Activated CD4-positive, alpha-beta T cell treated with anti-CD3 and anti-CD28 coated beads for 36 hours (primary cell): ENCODE data around the gene LIG1. TPM values are rescaled to one million over a fixed set of nuclear protein-coding genes. Genes with fewer than 3 reads are reported as not detected.
A peak's percentile ranks its signal among the peaks of the same experiment; 100 is the strongest.

Experiments used
- ATAC-seq: fragments of 200-7000 bp; cut with Tn5 transposase; one replicate; pipeline ENCODE4 v1.10.0; 2021; ENCODE audit warnings: mild to moderate bottlenecking, moderate library complexity
- CTCF ChIA-PET: fragments of 350-600 bp; sonication (Branson Sonifier 250); formaldehyde crosslinking; loops from one replicate; lab custom pipeline; 2021; ENCODE audit warnings: antibody characterized with exemption; lab: Charles Lee
- POLR2A ChIA-PET: fragments of 350-600 bp; sonication (Branson Sonifier 250); formaldehyde crosslinking; loops from one replicate; lab custom pipeline; 2021; ENCODE audit warnings: antibody characterized with exemption, inconsistent platforms; lab: Charles Lee
- DNase-seq: peaks from one replicate; pipeline ENCODE4 v3.0.0-alpha.2; 2020
- H3K27ac Mint-ChIP-seq: one replicate; pipeline ENCODE4 v1.8.0; 2021; ENCODE audit warnings: mixed read lengths
- H3K27me3 Mint-ChIP-seq: one replicate; pipeline ENCODE4 v1.8.0; 2021; ENCODE audit warnings: mixed read lengths
- H3K36me3 Mint-ChIP-seq: one replicate; pipeline ENCODE4 v1.8.0; 2021; ENCODE audit warnings: low read depth, mixed read lengths
- H3K4me1 Mint-ChIP-seq: one replicate; pipeline ENCODE4 v1.8.0; 2021; ENCODE audit warnings: mixed read lengths
- H3K4me3 Mint-ChIP-seq: one replicate; pipeline ENCODE4 v1.8.0; 2021; ENCODE audit warnings: mild to moderate bottlenecking, moderate library complexity, mixed read lengths
- H3K9me3 Mint-ChIP-seq: one replicate; pipeline ENCODE4 v1.8.0; 2021; ENCODE audit warnings: low read depth, mixed read lengths
- intact Hi-C, 2 experiments: fragments of 100-400 bp; cut with DNase I in 1 of 2; cut with micrococcal nuclease in 1 of 2; formaldehyde crosslinking; loops; one replicate each; pipeline versions ENCODE4 v1.14.2 to v1.15.1; 2022 to 2024; cut with DNase I, micrococcal nuclease
- total RNA-seq, 2 experiments: library from RNA; stranded (reverse); gene quantifications; one replicate each; pipeline ENCODE4 v1.2.3, GENCODE V29; 2021

LIG1 gene
- 100 to 1,000 TPM; 193 to 194 TPM for total RNA-seq

DNA sequence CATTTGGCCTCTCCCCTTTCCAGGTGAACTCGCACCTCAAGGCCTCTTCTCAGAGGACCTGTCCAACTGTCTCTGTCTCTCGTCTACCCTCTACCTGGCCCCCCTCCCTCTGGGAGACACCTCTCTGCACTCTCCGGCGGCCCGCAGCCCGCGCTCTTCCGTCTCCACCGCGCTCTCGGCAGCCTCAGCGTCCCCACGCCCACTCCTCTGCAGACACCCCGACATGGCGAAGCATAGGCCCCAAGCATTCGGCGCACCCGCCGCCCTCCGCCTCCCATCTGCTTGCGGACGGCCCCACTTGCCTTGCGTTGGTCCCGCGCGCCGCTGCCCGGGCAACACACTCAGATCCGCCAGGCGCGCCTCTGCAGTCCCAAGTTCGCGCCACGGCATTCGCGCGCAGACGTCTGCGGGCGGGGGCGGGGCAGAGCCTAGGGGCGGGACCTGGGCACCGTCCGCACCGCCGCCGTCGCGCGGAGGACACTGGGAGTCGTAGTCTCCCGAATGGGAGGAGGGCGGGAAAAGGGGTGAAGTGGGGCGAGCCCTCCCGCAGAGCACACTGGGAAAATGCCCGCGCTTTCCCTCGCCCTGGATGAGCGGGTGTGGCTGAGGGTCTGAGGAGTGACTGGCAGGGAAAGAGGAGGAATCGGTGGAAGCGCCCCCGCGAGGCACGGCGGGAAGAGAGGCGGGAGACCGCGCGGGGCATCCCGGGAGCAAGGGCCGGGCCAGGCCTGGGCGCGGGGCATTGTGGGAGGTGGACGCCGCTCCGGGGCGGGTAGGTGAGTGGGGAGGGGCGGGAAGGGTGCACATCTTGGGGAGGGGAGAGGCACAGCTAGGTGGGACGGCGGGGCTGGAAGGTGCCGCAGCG lies at the start of gene LIG1, which contains the start of gene ZSWIM9:
TSS of gene LIG1 (minus strand) at position 406 of the 865 bp plus-strand sequence. CDS start 4,778 bp downstream, outside the sequence.
TSS of gene ZSWIM9 (plus strand) at position 742 of the 865 bp plus-strand sequence. CDS start 1,123 bp downstream, outside the sequence.
- Mint-ChIP-seq H3K27me3 (no peaks in the 10 kb centered on the region), H3K9me3 (no peaks in the 10 kb centered on the region), H3K36me3 (peaks cover 33% of the 10 kb centered on the region), H3K27ac (peak within 1 kb of the TSS; percentile 95), H3K4me3 (peak within 1 kb of the TSS; percentile 79), H3K4me1 (peaks cover 30% of the 10 kb centered on the region)
- CTCF ChIA-PET = interaction anchor here (0.5 kb wide), 1 partner anchor 86 kb away, joined by 3 read pairs; the partner anchor contains the start of gene CARD8
- peak; percentile 90 for ATAC-seq
- peak; percentile 96 for DNase-seq
- intact Hi-C loops = loop anchor here (1.0 to 10.0 kb wide), 18 partner anchors 33 to 915 kb away; partner anchors contain the start of genes CARD8 (in 1 of the 2), CYTH2 (in 1 of the 2), DHX34 (in 1 of the 2) and GRWD1 (in 1 of the 2)
- POLR2A ChIA-PET = interaction anchor here (0.6 to 1.4 kb wide), 4 partner anchors 34 to 559 kb away, joined by 3 to 12 read pairs (median 8); partner anchors contain the start of gene PLA2G4C

DNA sequence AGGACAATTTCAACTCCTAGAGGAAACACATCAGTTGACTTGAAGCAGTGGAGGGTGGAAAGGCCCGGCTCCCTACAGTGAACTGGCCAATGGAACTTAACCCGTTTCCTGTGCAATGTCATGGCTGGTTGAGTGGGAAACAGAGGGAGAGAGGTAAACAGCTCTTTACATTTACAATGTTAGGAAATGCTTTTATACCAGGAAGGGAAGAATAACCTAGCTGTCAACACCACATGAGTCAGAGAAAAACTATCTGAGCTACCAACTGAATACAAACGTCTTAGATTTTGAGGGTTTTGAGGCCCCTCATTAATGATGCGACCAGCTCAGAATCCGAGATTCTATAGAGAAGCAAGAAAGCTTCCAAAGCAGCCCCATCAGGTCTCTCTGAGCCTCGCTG lies 48.9 kb upstream of the LIG1 start:
- Mint-ChIP-seq H3K27ac (no peak overlapping the region), H3K9me3 (no peaks in the 10 kb centered on the region), H3K4me3 (no peak overlapping the region), H3K36me3 (peaks cover 43% of the 10 kb centered on the region), H3K4me1 (no peaks in the 10 kb centered on the region), H3K27me3 (no peaks in the 10 kb centered on the region)
- ChIA-PET POLR2A (no interaction called here), CTCF (interaction anchor here (0.7 to 0.9 kb wide), 3 partner anchors 15 to 443 kb away, joined by 3 read pairs; no protein-coding TSS in a partner anchor)
- no peak for ATAC-seq
- no peak for DNase-seq
- intact Hi-C loops = no loop called here

DNA sequence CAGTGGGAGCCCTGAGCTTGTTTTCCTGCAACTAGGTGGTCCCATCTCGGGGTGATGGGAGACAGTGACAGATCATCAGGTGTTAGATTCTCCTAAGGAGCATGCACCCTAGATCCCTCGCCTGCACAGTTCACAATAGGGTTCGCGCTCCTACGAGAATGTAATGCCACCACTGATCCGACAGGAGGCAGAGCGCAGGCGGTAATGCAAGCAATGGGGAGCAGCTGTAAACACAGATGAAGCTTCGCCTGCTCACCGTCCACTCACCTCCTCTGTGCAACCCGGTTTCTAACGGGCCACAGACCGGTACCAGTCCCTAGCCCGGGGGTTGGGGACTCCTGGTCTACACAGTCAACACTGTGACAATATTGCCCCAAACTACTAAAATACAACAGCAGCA lies 46.8 kb upstream of the LIG1 start:
- intact Hi-C loops = no loop called here
- Mint-ChIP-seq H3K27me3 (no peaks in the 10 kb centered on the region), H3K4me3 (no peak overlapping the region), H3K36me3 (peaks cover 45% of the 10 kb centered on the region), H3K4me1 (no peaks in the 10 kb centered on the region), H3K9me3 (no peaks in the 10 kb centered on the region), H3K27ac (no peak overlapping the region)
- POLR2A ChIA-PET = no interaction called here
- no peak for DNase-seq
- CTCF ChIA-PET = interaction anchor here (0.6 kb wide), 2 partner anchors 109 to 137 kb away, joined by 3 read pairs; no protein-coding TSS in a partner anchor
- no peak for ATAC-seq

DNA sequence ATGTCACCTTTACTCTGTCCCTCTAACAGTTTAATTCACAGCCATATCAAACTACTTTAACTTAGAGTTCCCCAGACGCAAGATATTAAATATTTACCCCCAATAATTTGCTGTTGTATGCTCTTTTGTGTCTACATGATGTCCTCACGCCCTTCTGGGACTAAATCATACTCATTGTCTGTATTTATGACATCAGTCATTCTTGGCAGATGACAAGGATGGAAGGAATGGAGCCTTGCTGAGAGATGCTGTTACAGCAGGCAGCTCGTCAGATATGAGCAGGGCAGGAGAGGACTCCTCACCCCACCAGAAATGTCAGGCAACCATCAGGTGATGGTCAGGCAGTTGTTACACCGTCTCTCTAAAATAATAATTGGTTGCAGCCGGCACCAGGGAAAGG lies 43.8 kb upstream of the LIG1 start:
- peaks cover 8% of the 10 kb centered on the region for H3K4me1 Mint-ChIP-seq
- peaks cover 48% of the 10 kb centered on the region for H3K36me3 Mint-ChIP-seq
- H3K27ac Mint-ChIP-seq = no peak overlapping the region
- ChIA-PET POLR2A (no interaction called here), CTCF (no interaction called here)
- no peaks in the 10 kb centered on the region for H3K27me3 Mint-ChIP-seq
- intact Hi-C loops = no loop called here
- DNase-seq (no peak), ATAC-seq (no peak)
- H3K9me3 Mint-ChIP-seq = no peaks in the 10 kb centered on the region
- no peak overlapping the region for H3K4me3 Mint-ChIP-seq

DNA sequence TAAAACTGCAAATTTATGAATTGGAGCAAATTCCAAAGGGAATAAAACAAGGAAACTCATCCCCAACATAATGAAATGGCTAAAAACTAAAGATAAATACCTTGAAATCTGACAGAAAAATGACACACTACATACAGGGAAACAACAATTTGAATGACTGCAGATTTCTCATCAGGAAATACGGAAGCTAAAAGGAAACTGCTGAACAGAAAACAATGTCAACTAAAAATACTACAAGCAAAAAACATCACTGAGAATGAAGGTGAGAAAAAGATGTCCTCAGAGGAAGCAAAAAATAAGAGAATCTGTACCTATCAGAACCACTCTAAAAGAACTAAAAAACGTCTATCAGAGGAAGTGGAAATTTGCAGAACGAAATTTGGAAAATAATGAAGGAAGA lies 39.9 kb upstream of the LIG1 start:
- peaks cover 22% of the 10 kb centered on the region for H3K4me1 Mint-ChIP-seq
- intact Hi-C loops = no loop called here
- DNase-seq = no peak
- peaks cover 41% of the 10 kb centered on the region for H3K36me3 Mint-ChIP-seq
- no peak overlapping the region for H3K4me3 Mint-ChIP-seq
- POLR2A ChIA-PET = no interaction called here
- no peak for ATAC-seq
- peak overlapping the region; percentile 75 for H3K27ac Mint-ChIP-seq
- no peaks in the 10 kb centered on the region for H3K27me3 Mint-ChIP-seq
- no peaks in the 10 kb centered on the region for H3K9me3 Mint-ChIP-seq
- CTCF ChIA-PET = interaction anchor here (1.0 to 1.2 kb wide), 2 partner anchors 55 to 246 kb away, joined by 3 read pairs; no protein-coding TSS in a partner anchor

DNA sequence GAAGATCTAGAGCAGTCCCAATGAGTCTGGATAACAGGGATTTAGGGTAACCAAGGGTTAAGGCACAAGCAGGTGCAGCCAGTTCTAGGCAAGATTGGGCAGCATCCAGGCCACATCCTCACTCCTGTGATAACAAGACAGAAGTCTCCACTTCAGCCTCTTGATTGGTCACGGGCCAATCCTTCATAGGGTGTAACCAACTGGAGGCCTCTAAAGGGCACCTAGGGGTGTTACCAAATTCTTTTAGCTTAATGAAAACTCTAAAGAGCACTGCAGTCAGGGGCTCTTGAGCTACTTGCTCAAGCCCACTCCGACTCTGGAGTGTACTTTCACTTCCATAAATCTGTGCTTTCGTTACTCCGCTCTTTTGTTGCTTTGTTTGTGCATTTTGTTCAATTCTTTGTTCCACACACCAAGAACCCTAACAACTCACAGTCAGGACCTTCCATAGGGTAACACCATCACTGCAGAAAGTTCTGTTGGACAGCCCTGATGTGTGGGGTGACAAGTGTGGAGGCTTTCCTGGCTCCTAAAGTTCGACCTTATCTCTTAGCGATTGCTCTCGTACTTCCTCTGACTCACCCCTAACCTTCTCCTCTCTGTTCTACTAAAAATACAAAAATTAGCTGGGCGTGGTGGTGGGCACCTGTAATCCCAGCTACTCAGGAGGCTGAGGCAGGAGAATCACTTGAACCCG lies 36.4 kb upstream of the LIG1 start:
- no peaks in the 10 kb centered on the region for H3K27me3 Mint-ChIP-seq
- no peaks in the 10 kb centered on the region for H3K9me3 Mint-ChIP-seq
- H3K4me3 Mint-ChIP-seq = no peak overlapping the region
- ChIA-PET POLR2A (no interaction called here), CTCF (interaction anchor here (0.8 kb wide), 1 partner anchor 54 kb away, joined by 3 read pairs; no protein-coding TSS in a partner anchor)
- intact Hi-C loops = no loop called here
- peaks cover 27% of the 10 kb centered on the region for H3K36me3 Mint-ChIP-seq
- H3K27ac Mint-ChIP-seq = peak overlapping the region; percentile 76
- DNase-seq = no peak
- ATAC-seq = no peak
- H3K4me1 Mint-ChIP-seq = peaks cover 24% of the 10 kb centered on the region

DNA sequence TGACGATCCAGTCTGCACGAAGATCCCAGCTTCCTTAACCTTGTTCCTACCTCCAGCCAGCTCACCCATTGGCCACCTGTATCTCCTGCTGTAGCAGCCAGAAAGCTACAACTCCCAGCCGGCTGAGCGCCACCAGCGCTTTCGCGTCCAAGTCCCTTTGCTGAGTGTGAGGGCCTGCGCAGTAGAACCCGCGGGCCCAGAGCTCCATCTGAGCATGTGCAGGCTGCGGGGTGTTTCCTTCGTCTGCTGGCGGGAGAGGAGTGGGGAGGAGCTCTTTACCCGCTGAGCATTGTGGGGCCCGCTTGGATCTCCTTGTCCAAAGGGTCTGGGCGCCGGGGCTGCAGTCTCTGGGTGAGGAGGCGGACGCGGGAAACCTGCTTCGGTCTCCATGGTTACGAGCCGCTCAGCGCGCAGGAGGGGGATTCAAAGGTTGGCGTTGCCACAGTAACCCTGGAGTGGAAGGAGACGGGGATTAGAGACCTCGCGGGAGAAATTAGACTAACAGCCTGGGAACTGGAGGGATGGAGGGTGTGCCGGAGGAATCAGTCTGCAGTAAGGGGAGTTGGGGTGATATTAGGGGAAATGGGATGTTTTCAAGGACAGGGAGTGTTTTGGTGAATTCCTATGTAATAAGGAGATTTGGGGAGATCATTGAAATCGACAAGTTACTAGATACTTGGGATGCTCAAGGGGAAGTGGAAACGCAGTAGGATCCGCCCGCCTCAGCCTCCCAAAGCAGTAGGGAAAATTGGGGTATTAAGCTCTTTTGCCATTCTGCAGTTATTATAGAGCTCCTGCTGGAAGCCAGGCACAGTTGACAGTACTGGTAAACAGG lies 33.9 kb upstream of the LIG1 start:
- intact Hi-C loops = loop anchor here (1.0 to 5.0 kb wide), 6 partner anchors 34 to 117 kb away; partner anchors contain the start of genes LIG1 (in 2 of the 2), ZSWIM9 (in 2 of the 2) and PLA2G4C (in 1 of the 2)
- ATAC-seq (peak; percentile 100), DNase-seq (peak; percentile 97)
- no peaks in the 10 kb centered on the region for H3K9me3 Mint-ChIP-seq
- peaks cover 15% of the 10 kb centered on the region for H3K36me3 Mint-ChIP-seq
- ChIA-PET POLR2A (interaction anchor here (0.6 to 1.6 kb wide), 16 partner anchors 9 to 160 kb away, joined by 3 to 15 read pairs (median 4); partner anchors contain the start of genes CARD8, SYNGR4, TMEM143 and ZSWIM9), CTCF (interaction anchor here (0.6 to 4.6 kb wide), 26 partner anchors 10 to 1064 kb away, joined by 3 to 33 read pairs (median 4); partner anchors contain the start of genes EMP3, PLA2G4C, SYNGR4 and TMEM143)
- no peaks in the 10 kb centered on the region for H3K27me3 Mint-ChIP-seq
- peaks cover 16% of the 10 kb centered on the region for H3K4me1 Mint-ChIP-seq
- no peak overlapping the region for H3K4me3 Mint-ChIP-seq
- no peak overlapping the region for H3K27ac Mint-ChIP-seq

DNA sequence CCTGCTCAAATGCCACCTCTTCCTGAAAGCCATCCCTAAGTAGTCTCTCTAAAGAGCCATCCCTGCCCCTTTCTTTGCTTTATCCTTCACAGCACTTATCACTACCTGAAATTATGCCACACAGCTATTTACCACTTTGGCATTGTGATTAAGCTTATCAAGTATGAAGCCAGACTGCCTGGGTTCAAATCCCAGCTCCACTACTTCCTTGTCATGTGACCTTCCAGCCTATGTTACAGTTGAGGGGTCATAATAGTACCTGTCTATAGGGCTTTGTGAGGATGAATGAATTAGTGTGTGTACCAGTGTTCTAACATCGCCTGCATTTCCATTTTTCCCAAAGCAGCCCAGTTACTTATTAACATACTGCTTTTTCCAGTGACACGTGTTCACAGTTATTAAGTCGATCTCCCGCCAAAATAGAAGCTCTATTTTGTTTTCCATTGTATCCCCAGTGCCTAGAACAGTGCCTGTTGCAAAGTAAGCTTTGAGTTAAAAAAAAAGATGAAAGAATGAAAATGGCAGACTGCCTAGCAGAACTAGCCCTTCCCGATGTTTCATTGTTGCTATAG lies 33.2 kb upstream of the LIG1 start:
- Mint-ChIP-seq H3K4me3 (no peak overlapping the region), H3K9me3 (no peaks in the 10 kb centered on the region), H3K27ac (no peak overlapping the region), H3K27me3 (no peaks in the 10 kb centered on the region), H3K36me3 (peaks cover 16% of the 10 kb centered on the region), H3K4me1 (peaks cover 16% of the 10 kb centered on the region)
- POLR2A ChIA-PET = interaction anchor here (0.6 to 1.6 kb wide), 15 partner anchors 9 to 161 kb away, joined by 3 to 15 read pairs (median 4); partner anchors contain the start of genes CARD8, SYNGR4, TMEM143 and ZSWIM9
- DNase-seq = peak; percentile 46
- CTCF ChIA-PET = interaction anchor here (0.6 to 4.6 kb wide), 26 partner anchors 9 to 160 kb away, joined by 3 to 33 read pairs (median 4); partner anchors contain the start of genes EMP3, SYNGR4 and TMEM143
- no peak for ATAC-seq
- intact Hi-C loops = loop anchor here (1.0 to 5.0 kb wide), 3 partner anchors 33 to 57 kb away; partner anchors contain the start of genes LIG1 (in 1 of the 2) and ZSWIM9 (in 1 of the 2)

DNA sequence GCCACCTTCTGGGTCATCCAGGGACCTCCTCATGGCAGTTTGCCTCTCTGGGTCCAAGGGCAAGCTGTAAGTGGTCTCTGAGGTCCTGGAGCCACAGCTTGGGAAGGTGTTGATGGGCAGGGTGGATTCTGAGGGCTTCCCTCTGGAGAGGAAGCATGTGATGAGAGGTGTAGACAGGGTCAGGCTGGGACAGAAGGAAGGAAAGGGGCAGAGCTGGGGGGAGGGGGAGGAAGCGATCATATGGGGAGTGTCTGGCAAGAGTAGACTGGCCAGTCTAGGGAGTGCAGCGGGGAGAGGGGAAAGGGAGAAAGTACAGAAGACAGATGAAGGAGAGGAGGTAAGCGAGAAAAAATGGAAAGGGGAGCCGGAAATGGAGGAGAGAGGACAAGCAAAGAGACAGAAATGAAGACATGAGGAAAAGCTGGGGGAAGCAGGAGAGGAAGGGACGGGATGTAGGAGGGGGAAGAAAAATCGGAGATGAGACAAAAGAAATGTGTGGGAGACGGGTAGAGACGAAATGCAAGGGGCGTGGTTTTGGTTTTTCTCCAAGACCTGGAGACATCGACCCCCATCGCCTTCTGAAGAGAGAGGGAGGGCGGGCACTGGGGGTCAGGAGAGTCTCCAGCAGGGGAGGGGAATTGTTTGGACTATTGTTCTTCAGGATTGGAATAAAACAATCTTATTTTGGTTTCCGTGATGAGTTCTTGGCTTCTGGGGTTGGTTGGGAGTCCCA lies 27.0 kb upstream of the LIG1 start:
- peaks cover 2% of the 10 kb centered on the region for H3K36me3 Mint-ChIP-seq
- H3K27ac Mint-ChIP-seq = no peak overlapping the region
- CTCF ChIA-PET = no interaction called here
- no peak for DNase-seq
- no peak for ATAC-seq
- H3K27me3 Mint-ChIP-seq = no peaks in the 10 kb centered on the region
- H3K4me1 Mint-ChIP-seq = peaks cover 2% of the 10 kb centered on the region
- H3K4me3 Mint-ChIP-seq = no peak overlapping the region
- no peaks in the 10 kb centered on the region for H3K9me3 Mint-ChIP-seq
- intact Hi-C loops = no loop called here
- POLR2A ChIA-PET = no interaction called here
